Measurements from ENCODE around the gene CDRT4. TPM values are rescaled to one million over a fixed set of nuclear protein-coding genes. Genes with fewer than 3 reads are reported as not detected.

The CDRT4 gene
- total RNA-seq, 4 donors from 2014 or later: 1.8 to 8.7 (median 7.0) TPM

DNA sequence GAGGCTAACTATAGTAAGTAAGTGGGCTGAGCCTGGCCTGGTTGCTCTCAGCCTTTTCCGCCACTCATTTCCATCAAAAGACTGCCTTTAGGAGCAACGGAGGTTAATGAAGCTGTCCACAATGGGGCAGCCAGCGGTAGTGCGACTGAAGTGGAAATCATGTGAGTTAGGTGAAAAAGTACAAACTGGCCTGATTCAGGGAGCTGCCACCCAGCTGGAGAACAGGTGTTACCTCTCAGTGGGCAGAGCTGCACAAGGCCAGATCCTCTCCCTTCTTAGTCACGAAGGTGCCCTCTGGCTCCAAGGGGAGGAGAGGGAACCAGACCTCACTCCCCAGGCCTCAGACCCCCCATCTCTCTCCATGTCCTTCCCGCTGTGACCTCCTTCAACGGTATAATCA, 34.4 kb upstream of the CDRT4 start:
- TF ChIP-seq, protein P1, sequence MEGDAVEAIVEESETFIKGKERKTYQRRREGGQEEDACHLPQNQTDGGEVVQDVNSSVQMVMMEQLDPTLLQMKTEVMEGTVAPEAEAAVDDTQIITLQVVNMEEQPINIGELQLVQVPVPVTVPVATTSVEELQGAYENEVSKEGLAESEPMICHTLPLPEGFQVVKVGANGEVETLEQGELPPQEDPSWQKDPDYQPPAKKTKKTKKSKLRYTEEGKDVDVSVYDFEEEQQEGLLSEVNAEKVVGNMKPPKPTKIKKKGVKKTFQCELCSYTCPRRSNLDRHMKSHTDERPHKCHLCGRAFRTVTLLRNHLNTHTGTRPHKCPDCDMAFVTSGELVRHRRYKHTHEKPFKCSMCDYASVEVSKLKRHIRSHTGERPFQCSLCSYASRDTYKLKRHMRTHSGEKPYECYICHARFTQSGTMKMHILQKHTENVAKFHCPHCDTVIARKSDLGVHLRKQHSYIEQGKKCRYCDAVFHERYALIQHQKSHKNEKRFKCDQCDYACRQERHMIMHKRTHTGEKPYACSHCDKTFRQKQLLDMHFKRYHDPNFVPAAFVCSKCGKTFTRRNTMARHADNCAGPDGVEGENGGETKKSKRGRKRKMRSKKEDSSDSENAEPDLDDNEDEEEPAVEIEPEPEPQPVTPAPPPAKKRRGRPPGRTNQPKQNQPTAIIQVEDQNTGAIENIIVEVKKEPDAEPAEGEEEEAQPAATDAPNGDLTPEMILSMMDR (IDR thresholded peaks at IDR 0.05; ENCODE audit: low read depth): no peak

DNA sequence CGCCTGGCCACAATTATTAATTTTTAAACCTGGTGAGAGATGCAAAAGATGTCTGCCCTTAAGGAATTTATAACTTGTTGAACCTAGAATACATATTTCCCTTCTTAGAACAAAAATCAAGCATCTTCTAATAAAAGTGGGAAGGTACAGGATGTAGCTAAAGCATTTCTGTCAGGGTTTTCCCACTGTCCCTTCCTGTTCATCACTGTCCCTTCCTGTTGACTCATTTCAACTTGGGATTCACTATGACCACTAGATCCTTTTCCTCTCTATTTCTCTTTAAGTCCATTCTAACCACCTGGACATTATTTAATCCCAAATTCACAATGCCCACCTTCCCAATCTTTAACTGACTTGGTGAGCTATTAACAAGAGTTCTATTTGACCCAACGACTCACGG, 33.9 kb upstream of the CDRT4 start:
- TF ChIP-seq, protein P1 (IDR thresholded peaks at IDR 0.05; ENCODE audit: low read depth): no peak

DNA sequence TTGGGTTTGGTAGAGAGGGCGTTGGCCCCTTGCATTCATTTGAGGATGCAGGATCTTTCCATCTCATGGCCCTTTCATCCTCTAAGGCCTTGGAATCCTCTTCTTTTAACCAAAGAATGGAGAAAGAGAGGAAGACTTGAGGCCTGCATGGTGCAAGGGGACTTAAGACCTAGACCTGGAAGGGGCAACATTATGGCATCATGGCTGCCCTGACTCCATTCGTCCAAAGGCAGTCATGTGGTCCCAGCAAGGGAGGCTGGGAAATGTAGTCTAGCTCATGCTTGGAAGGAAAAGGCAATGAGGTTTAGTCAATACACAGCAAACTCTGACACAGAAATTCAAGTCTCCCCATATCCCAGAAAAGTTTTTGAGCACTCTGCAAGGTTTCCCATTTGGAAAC, 30.7 kb upstream of the CDRT4 start:
- TF ChIP-seq, protein P1 (IDR thresholded peaks at IDR 0.05; ENCODE audit: low read depth): no peak

DNA sequence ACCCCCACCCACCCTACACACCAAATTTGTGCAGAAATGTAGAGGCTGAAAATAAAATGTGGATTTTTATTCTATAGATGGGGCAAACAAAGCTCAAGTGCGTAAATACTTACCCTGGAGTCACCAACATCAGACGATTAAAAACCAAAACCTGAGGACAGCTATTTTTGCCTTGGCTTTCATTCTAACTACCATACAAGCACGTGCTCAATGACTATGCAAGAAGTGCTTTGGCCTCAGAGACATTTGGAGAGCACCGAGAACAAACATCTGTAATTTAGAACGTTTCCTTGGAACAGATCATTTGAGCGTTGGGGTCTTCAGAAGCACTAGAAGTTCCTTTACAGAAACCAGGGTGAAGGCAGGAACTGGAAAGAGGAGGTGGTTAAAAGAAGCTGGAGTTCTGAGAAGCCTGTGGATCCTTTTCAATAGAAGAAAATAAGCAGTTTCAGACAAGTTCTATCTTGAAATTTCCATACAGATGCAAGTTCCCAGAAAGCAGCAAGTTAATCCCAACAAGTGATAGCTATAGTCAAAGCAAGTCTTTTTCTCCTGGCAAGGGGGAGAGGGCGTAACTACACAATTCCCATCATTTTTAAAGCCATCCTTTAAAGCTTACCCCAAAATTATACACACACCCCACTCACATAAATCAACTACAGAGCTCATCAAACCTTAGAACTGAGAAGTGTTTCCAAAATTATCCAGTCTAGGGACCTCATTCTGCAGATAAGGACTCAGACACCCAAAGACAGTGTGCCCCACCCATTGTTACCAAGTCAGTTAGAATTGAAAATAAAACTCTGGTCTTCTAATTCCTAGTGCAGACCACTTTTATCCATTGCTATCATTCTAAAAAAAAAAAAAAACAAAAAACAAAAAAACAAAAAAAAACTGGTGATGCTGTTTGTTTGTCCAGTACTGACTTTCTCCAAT, 29.6 kb upstream of the CDRT4 start:
- TF ChIP-seq, protein P1 (IDR thresholded peaks at IDR 0.05; ENCODE audit: low read depth): no peak

DNA sequence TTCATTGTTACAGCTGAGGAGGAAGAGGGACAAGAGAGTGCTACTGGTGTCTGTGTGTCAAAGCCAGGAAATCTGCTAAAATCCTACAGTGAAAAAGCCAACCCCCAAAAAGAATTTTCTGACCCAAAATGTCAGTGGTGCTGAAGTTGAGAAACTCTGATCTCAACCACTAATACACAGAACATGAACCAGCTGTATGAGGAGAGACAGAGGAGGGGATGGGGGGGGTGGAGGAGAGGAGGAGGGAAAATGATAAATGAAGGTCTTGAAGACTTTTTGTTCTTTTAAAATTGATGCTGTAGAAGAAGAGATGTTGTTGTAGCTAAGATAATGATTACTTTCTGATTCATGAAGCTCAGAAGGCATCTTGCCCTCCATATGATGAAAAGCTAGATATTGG, 27.4 kb upstream of the CDRT4 start:
- TF ChIP-seq, protein P1 (IDR thresholded peaks at IDR 0.05; ENCODE audit: low read depth): no peak

DNA sequence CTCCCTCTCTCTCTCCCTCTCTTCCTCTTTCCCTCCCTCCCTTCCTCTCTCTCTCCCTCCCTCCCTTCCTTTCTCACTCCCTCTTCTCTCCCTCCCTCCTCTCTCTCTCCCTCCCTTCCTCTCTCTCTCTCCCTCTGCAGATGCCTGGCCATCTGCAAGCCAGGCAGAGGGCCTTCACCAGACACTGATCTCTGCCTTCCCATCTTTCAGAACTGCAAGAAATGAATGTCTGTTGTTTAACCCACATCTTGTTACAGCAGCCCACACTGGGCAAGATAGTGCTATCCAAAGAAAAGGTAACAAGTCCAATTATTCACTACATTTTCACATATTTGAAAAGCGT, 26.2 kb upstream of the CDRT4 start:
- TF ChIP-seq, protein P1 (IDR thresholded peaks at IDR 0.05; ENCODE audit: low read depth): no peak

DNA sequence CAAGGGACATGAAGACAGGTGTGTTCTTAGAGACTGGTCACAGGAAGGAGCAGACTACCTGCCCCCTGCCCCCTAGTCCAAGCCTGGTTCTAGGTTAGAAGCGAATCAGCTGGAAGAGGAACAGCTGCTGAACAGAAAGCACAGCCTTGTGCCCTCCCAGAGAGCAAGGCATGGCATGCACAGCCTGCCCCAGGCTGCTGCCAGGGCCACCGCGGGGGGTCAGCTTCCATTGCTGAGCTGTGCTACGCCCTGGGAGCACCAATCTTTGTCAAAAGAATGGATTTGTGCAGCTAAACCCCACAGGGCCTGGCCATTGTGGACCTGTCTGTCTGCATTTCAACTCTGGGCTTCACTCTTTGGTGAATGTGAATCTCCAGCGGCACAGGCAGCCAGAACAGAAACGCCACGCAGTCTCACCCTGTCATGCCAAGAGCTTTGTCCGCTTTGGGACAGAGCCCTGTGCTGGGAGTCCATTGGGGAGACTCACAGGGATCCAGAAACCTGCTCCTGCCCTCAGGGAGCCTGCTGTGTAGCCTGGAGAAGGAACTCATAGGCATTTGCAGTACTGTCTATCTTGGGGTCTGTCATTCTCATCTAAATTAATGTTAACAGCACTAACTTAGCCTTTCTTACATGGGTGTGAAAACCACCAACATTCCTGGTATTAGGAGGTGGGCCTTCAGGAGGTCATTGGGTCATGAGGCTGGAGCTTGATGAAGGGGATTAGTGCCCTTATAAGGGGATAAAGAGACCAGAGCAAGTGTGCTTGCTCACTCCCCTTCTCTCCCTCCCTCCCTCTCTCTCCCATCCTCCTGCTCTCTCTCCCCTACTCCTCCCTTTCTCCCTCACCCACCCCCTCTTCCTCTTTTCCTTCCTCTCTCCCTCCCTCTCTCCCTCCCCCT, 25.6 kb upstream of the CDRT4 start:
- TF ChIP-seq, protein P1 (IDR thresholded peaks at IDR 0.05; ENCODE audit: low read depth): no peak

All from subcutaneous adipose tissue (tissue), 4 donors.